Measurements from ENCODE around the gene ARSJ.

GRCh38 chr4:113943085-113943484 is 36.4 kb downstream of the ARSJ start:
- TF ChIP-seq CTCF (IDR thresholded peaks at IDR 0.05): no peak
- TF ChIP-seq POLR2A (IDR thresholded peaks at IDR 0.05): no peak

Data from uterus (tissue), 2 donors.